SK-N-SH (cell line): Measurements from ENCODE around the gene KDM1A. TPM values are rescaled to one million over a fixed set of nuclear protein-coding genes. Genes with fewer than 3 reads are reported as not detected.

ENCODE experiments used
- CTCF ChIA-PET: fragments of 300-600, 350-600 bp; formaldehyde crosslinking; extraction: SDS; loops from one replicate; lab custom pipeline; 2021; lab: Yijun Ruan, JAX
- POLR2A ChIA-PET: fragments of 350-600 bp; sonication (Branson Sonifier 250); formaldehyde crosslinking; extraction: SDS; loops from one replicate; lab custom pipeline; 2020; ENCODE audit warnings: antibody characterized with exemption, inconsistent platforms; lab: Yijun Ruan, JAX
- DNase-seq: peaks from one replicate; pipeline ENCODE4 v3.0.0; 2012
- H2AFZ ChIP-seq: fragments of 200-600 bp; sonication (generic); 2 replicates; pipeline ENCODE4 v1.8.1; 2016; ENCODE audit warnings: antibody characterized with exemption, mild to moderate bottlenecking, low read depth
- H3F3A ChIP-seq: fragments of 200-600 bp; sonication (generic); replicated peaks from 2 replicates; pipeline ENCODE3; 2016; ENCODE audit warnings: antibody characterized with exemption, mild to moderate bottlenecking; ENCODE audit not compliant: insufficient read depth
- H3K27ac ChIP-seq, 2 experiments: fragments of 200-500 bp in 1 of 2; fragments of 200-600 bp in 1 of 2; sonication (Bioruptor generic) in 1 of 2; sonication (generic), shearing (Covaris generic) in 1 of 2; 2 replicates each; pipeline versions ENCODE4 v1.5.1 to v1.6.1; 2014 to 2016; ENCODE audit warnings: low read depth in 2 of 2, inconsistent platforms in 1 of 2, low read length in 1 of 2, mild to moderate bottlenecking in 1 of 2, mixed read lengths in 1 of 2
- H3K27me3 ChIP-seq: fragments of 200-600 bp; sonication (generic), shearing (Covaris generic); 2 replicates; pipeline ENCODE4 v1.6.1; 2016; ENCODE audit warnings: mixed run types; ENCODE audit not compliant: insufficient read depth
- H3K36me3 ChIP-seq, 2 experiments: fragments of 200-500 bp in 1 of 2; fragments of 200-600 bp in 1 of 2; sonication (Bioruptor generic) in 1 of 2; sonication (generic) in 1 of 2; replicated peaks in 1 of 2; 2 replicates each; pipeline versions ENCODE3 to v1.5.1; 2014 to 2016; ENCODE audit warnings: low read length in 1 of 2, mild to moderate bottlenecking in 1 of 2; ENCODE audit not compliant: insufficient read depth in 2 of 2, control insufficient read depth in 1 of 2
- H3K4me1 ChIP-seq, 2 experiments: fragments of 200-500 bp in 1 of 2; fragments of 200-600 bp in 1 of 2; sonication (Bioruptor generic) in 1 of 2; sonication (generic), shearing (Covaris generic) in 1 of 2; 2 replicates each; pipeline versions ENCODE4 v1.5.1 to v1.6.1; 2014 to 2016; ENCODE audit warnings: low read depth in 1 of 2, low read length in 1 of 2, mixed run types in 1 of 2; ENCODE audit not compliant: insufficient read depth in 2 of 2, control insufficient read depth in 1 of 2
- H3K4me2 ChIP-seq: fragments of 200-600 bp; sonication (generic), shearing (Covaris generic); 2 replicates; pipeline ENCODE4 v1.6.1; 2017; ENCODE audit warnings: mixed run types
- H3K4me3 ChIP-seq, 2 experiments: fragments of 200-500 bp in 1 of 2; fragments of 200-600 bp in 1 of 2; sonication (Bioruptor generic) in 1 of 2; sonication (generic), shearing (Covaris generic) in 1 of 2; 2 replicates each; pipeline versions ENCODE4 v1.5.1 to v1.8.1; 2014 to 2016; ENCODE audit warnings: low read depth in 2 of 2, inconsistent platforms in 1 of 2, low read length in 1 of 2, mild to moderate bottlenecking in 1 of 2, mixed read lengths in 1 of 2, moderate library complexity in 1 of 2
- H3K79me2 ChIP-seq: fragments of 200-600 bp; sonication (generic); 2 replicates; pipeline ENCODE4 v1.8.1; 2017; ENCODE audit warnings: mild to moderate bottlenecking; ENCODE audit not compliant: insufficient read depth
- H3K9ac ChIP-seq: fragments of 200-600 bp; sonication (generic); 2 replicates; pipeline ENCODE4 v1.6.1; 2017; ENCODE audit warnings: mixed run types
- H3K9me2 ChIP-seq: fragments of 200-600 bp; sonication (generic); 2 replicates; pipeline ENCODE4 v1.6.1; 2017; ENCODE audit warnings: mixed run types
- H3K9me3 ChIP-seq: fragments of 200-600 bp; sonication (generic); 2 replicates; pipeline ENCODE4 v1.6.1; 2017; ENCODE audit warnings: mixed run types, mild to moderate bottlenecking, moderate library complexity
- H4K20me1 ChIP-seq: fragments of 200-600 bp; sonication (generic); 2 replicates; pipeline ENCODE4 v1.6.1; 2017; ENCODE audit warnings: mild to moderate bottlenecking, mixed run types; ENCODE audit not compliant: insufficient read depth
- ELF1 ChIP-seq: IDR thresholded peaks from 2 replicates; pipeline ENCODE4 v1.4.0; 2012
- EP300 ChIP-seq, 2 experiments: IDR thresholded peaks; 2 replicates each; pipeline versions ENCODE4 v1.4.0 to v1.6.1; 2012; ENCODE audit warnings: borderline replicate concordance in 1 of 2, low read depth in 1 of 2, low read length in 1 of 2
- FOXJ3 ChIP-seq: sonication (generic); formaldehyde crosslinking; IDR thresholded peaks from 2 replicates; pipeline ENCODE4 v1.5.1; 2020; ENCODE audit warnings: mild to moderate bottlenecking, missing genetic modification reagents
- FOXM1 ChIP-seq: IDR thresholded peaks from 2 replicates; pipeline ENCODE4 v1.4.0; 2012; ENCODE audit warnings: low read depth, mild to moderate bottlenecking
- GABPA ChIP-seq: IDR thresholded peaks from 2 replicates; pipeline ENCODE4 v1.4.0; 2012; ENCODE audit warnings: low read depth, mild to moderate bottlenecking
- GATA2 ChIP-seq: sonication (generic); formaldehyde crosslinking; IDR thresholded peaks from 2 replicates; pipeline ENCODE4 v1.5.0; 2020; ENCODE audit warnings: mild to moderate bottlenecking, missing genetic modification reagents
- JUND ChIP-seq: IDR thresholded peaks from 2 replicates; pipeline ENCODE4 v1.4.0; 2012
- MEF2A ChIP-seq: IDR thresholded peaks from 2 replicates; pipeline ENCODE4 v1.4.0; 2012; ENCODE audit warnings: low read depth, borderline replicate concordance
- MXI1 ChIP-seq: IDR thresholded peaks from 2 replicates; pipeline ENCODE4 v1.6.1; 2012; ENCODE audit warnings: mild to moderate bottlenecking, low read depth, low read length, improper control_type of control experiment
- POLR2AphosphoS5 ChIP-seq: IDR thresholded peaks from 2 replicates; pipeline ENCODE4 v1.6.1; 2012; ENCODE audit warnings: low read depth, low read length
- RAD21 ChIP-seq: IDR thresholded peaks from 2 replicates; pipeline ENCODE4 v1.6.1; 2012; ENCODE audit warnings: mild to moderate bottlenecking, low read length
- RCOR1 ChIP-seq: fragments of 150-350 bp; IDR thresholded peaks from 2 replicates; pipeline ENCODE4 v1.6.1; 2017; ENCODE audit warnings: antibody characterized with exemption, low read length
- SIN3A ChIP-seq: IDR thresholded peaks from 2 replicates; pipeline ENCODE4 v1.6.1; 2012; ENCODE audit warnings: low read depth, mild to moderate bottlenecking, low read length, moderate library complexity, borderline replicate concordance
- TAF1 ChIP-seq: IDR thresholded peaks from 2 replicates; pipeline ENCODE4 v1.6.1; 2012; ENCODE audit warnings: low read depth, mild to moderate bottlenecking, low read length, moderate library complexity, borderline replicate concordance
- TCF12 ChIP-seq: IDR thresholded peaks from 2 replicates; pipeline ENCODE4 v1.4.0; 2012
- YY1 ChIP-seq: IDR thresholded peaks from 2 replicates; pipeline ENCODE4 v1.4.0; 2012; ENCODE audit warnings: low read depth, mild to moderate bottlenecking
- WGBS: methylation state at CpG from one replicate; pipeline ENCODE4 v1.1.6; 2017; ENCODE audit warnings: low lambda C conversion rate; 5-methylcytosine and 5-hydroxymethylcytosine counted together
- polyA plus RNA-seq, 3 experiments: library from polyadenylated mRNA; depleted of rRNA; stranded (reverse); fragments of >200 nt; gene quantifications; 2 replicates each; pipeline ENCODE4 v1.2.3, GENCODE V29; 2012
- TF ChIP-seq, protein P1 (sequence below): IDR thresholded peaks from 2 replicates; pipeline ENCODE4 v1.4.0; 2012; ENCODE audit warnings: low read depth
- TF ChIP-seq, protein P2 (sequence below): IDR thresholded peaks from 2 replicates; pipeline ENCODE4 v1.6.1; 2012; ENCODE audit warnings: mild to moderate bottlenecking, low read depth, low read length, moderate library complexity

KDM1A gene
- polyA plus RNA-seq, 1 of the 3 experiments (the other 2 are of a cell fraction) = 71.0 TPM

DNA sequence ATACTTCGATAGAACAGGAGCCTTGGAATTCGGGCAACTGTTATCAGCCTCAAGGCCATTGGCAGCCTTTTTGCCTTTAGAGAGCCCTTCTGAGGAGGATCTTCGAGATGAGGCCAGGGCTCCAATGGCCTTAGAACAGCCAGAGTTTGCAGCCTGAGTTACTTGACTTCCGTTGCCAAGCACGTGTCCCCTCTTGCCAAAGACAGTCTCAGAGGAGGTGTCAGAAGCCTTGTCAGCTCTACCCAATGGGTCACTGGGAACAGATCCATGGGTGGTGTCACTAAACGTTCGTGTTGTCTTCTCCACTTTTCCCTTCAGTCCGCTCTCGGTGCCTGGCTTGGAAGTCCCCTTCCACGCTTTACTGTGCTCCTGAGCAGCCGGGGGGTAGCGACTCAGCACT, 73.2 kb downstream of the KDM1A start:
- H3K27ac ChIP-seq = no peak overlapping the region
- no peak for TF ChIP-seq YY1
- TF ChIP-seq, protein P1, sequence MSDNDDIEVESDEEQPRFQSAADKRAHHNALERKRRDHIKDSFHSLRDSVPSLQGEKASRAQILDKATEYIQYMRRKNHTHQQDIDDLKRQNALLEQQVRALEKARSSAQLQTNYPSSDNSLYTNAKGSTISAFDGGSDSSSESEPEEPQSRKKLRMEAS = no peak
- no peak for TF ChIP-seq TAF1
- TF ChIP-seq MEF2A = no peak
- TF ChIP-seq RAD21 = no peak
- TF ChIP-seq FOXJ3 (CRISPR knock-in tag) = no peak
- TF ChIP-seq FOXM1 = no peak
- TF ChIP-seq GATA2 (CRISPR knock-in tag) = no peak
- no peak for TF ChIP-seq RCOR1
- no peak for TF ChIP-seq ELF1
- TF ChIP-seq JUND = no peak
- no peak for TF ChIP-seq MXI1
- no peak for TF ChIP-seq EP300 (IDR thresholded peaks at IDR 0.05; ENCODE audit: borderline replicate concordance in 1 of 2, low read depth in 1 of 2, low read length in 1 of 2)
- TF ChIP-seq SIN3A = no peak
- TF ChIP-seq TCF12 = no peak
- TF ChIP-seq POLR2AphosphoS5 = no peak
- TF ChIP-seq, protein P2, sequence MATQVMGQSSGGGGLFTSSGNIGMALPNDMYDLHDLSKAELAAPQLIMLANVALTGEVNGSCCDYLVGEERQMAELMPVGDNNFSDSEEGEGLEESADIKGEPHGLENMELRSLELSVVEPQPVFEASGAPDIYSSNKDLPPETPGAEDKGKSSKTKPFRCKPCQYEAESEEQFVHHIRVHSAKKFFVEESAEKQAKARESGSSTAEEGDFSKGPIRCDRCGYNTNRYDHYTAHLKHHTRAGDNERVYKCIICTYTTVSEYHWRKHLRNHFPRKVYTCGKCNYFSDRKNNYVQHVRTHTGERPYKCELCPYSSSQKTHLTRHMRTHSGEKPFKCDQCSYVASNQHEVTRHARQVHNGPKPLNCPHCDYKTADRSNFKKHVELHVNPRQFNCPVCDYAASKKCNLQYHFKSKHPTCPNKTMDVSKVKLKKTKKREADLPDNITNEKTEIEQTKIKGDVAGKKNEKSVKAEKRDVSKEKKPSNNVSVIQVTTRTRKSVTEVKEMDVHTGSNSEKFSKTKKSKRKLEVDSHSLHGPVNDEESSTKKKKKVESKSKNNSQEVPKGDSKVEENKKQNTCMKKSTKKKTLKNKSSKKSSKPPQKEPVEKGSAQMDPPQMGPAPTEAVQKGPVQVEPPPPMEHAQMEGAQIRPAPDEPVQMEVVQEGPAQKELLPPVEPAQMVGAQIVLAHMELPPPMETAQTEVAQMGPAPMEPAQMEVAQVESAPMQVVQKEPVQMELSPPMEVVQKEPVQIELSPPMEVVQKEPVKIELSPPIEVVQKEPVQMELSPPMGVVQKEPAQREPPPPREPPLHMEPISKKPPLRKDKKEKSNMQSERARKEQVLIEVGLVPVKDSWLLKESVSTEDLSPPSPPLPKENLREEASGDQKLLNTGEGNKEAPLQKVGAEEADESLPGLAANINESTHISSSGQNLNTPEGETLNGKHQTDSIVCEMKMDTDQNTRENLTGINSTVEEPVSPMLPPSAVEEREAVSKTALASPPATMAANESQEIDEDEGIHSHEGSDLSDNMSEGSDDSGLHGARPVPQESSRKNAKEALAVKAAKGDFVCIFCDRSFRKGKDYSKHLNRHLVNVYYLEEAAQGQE = no peak
- no peak for TF ChIP-seq GABPA
- no peaks in the 10 kb centered on the region for H3K9me2 ChIP-seq
- no peak overlapping the region for H3K4me2 ChIP-seq
- no peaks in the 10 kb centered on the region for H3F3A ChIP-seq
- H4K20me1 ChIP-seq = 0 out of 2 replicates have a peak, but pooled peaks cover 6% of the 10 kb centered on the region
- H3K4me1 ChIP-seq = no peaks in the 10 kb centered on the region
- peaks cover 57 to 67% of the 10 kb centered on the region in 2 experiments for H3K36me3 ChIP-seq
- no peaks in the 10 kb centered on the region for H3K9me3 ChIP-seq
- no peaks in the 10 kb centered on the region for H3K27me3 ChIP-seq
- no peak for DNase-seq
- H2AFZ ChIP-seq = no peak overlapping the region
- WGBS = 90% methylated on average over 10 of the region's 12 CpGs
- ChIA-PET CTCF (interaction anchor here (0.6 to 13.1 kb wide), 4 partner anchors 86 to 370 kb away, joined by 3 to 419 read pairs (median 6); no protein-coding TSS in a partner anchor), POLR2A (no interaction called here)
- peaks cover 49% of the 10 kb centered on the region for H3K79me2 ChIP-seq
- H3K9ac ChIP-seq = no peak overlapping the region
- H3K4me3 ChIP-seq = no peak overlapping the region
